KOPT-K1 (cell line): ENCODE measurements around the gene IGFBP6.

Source experiments
- H3K27ac ChIP-seq: fragments of 200-600 bp; sonication (generic); 2 replicates; pipeline ENCODE4 v1.5.1; 2016; ENCODE audit warnings: antibody characterized with exemption, mild to moderate bottlenecking, low read depth, low read length; ENCODE audit not compliant: poor library complexity, severe bottlenecking
- H3K36me3 ChIP-seq: fragments of 200-600 bp; sonication (generic); 2 replicates; pipeline ENCODE4 v1.5.1; 2017; ENCODE audit warnings: antibody characterized with exemption, mild to moderate bottlenecking, low read length, moderate library complexity; ENCODE audit not compliant: insufficient read depth
- H3K9me3 ChIP-seq: fragments of 200-600 bp; sonication (generic); 2 replicates; pipeline ENCODE4 v1.5.1; 2017; ENCODE audit warnings: antibody characterized with exemption, low read length, mild to moderate bottlenecking; ENCODE audit not compliant: insufficient read depth, poor library complexity, severe bottlenecking

Gene IGFBP6

GRCh38 chr12:53096089-53096741, 1.3 kb upstream of the IGFBP6 start:
- Histone ChIP-seq H3K9me3 (no peaks in the 10 kb centered on the region), H3K36me3 (no peaks in the 10 kb centered on the region), H3K27ac (no peak overlapping the region)

- Histone ChIP-seq H3K9me3 (no peaks in the 10 kb centered on the region), H3K27ac (no peak overlapping the region), H3K36me3 (no peaks in the 10 kb centered on the region)
Observed at GRCh38 chr12:53096759-53097158, 708 bp upstream of the IGFBP6 start.

GRCh38 chr12:53097207-53097563, 282 bp upstream of the IGFBP6 start:
- Histone ChIP-seq H3K9me3 (no peaks in the 10 kb centered on the region), H3K36me3 (no peaks in the 10 kb centered on the region), H3K27ac (no peak overlapping the region)

- Histone ChIP-seq H3K27ac (peak overlapping the region; percentile 61), H3K9me3 (no peaks in the 10 kb centered on the region), H3K36me3 (no peaks in the 10 kb centered on the region)
Observed at GRCh38 chr12:53098354-53098981, 1.0 kb downstream of the IGFBP6 start.

GRCh38 chr12:53099071-53099882, 1.8 kb downstream of the IGFBP6 start:
- H3K36me3 ChIP-seq: no peaks in the 10 kb centered on the region
- no peaks in the 10 kb centered on the region for H3K9me3 ChIP-seq
- H3K27ac ChIP-seq: peak overlapping the region; percentile 61

- peaks cover 5% of the 10 kb centered on the region; the same call in 1 of the 2 replicates for H3K36me3 ChIP-seq
- H3K27ac ChIP-seq: peak overlapping the region; percentile 16
- no peaks in the 10 kb centered on the region for H3K9me3 ChIP-seq
Observed at GRCh38 chr12:53100466-53101151, 3.1 kb downstream of the IGFBP6 start.

- H3K27ac ChIP-seq: peak overlapping the region; percentile 7
- H3K9me3 ChIP-seq: no peaks in the 10 kb centered on the region
- peaks cover 11% of the 10 kb centered on the region; the same call in 1 of the 2 replicates for H3K36me3 ChIP-seq
Observed at GRCh38 chr12:53101266-53101665, 3.8 kb downstream of the IGFBP6 start.

- Histone ChIP-seq H3K36me3 (peaks cover 12% of the 10 kb centered on the region; the same call in 1 of the 2 replicates), H3K27ac (peak overlapping the region; percentile 88), H3K9me3 (no peaks in the 10 kb centered on the region)
Observed at GRCh38 chr12:53101931-53102781, 4.7 kb downstream of the IGFBP6 start.

GRCh38 chr12:53102883-53103807, 5.7 kb downstream of the IGFBP6 start, which contains the start of gene SOAT2:
Gene SOAT2 (plus strand): TSS chr12:53103486. CDS start chr12:53103578, 92 bp downstream.
- H3K9me3 ChIP-seq: no peaks in the 10 kb centered on the region
- peaks cover 12% of the 10 kb centered on the region; the same call in 1 of the 2 replicates for H3K36me3 ChIP-seq
- peak within 1 kb of the TSS; percentile 88 for H3K27ac ChIP-seq

- H3K27ac ChIP-seq: peak overlapping the region; percentile 88
- H3K36me3 ChIP-seq: peaks cover 12% of the 10 kb centered on the region; the same call in 1 of the 2 replicates
- H3K9me3 ChIP-seq: no peaks in the 10 kb centered on the region
Observed at GRCh38 chr12:53103860-53104305, 6.4 kb downstream of the IGFBP6 start.

GRCh38 chr12:53105256-53105655, 7.8 kb downstream of the IGFBP6 start:
- Histone ChIP-seq H3K36me3 (peaks cover 12% of the 10 kb centered on the region; the same call in 1 of the 2 replicates), H3K27ac (peak overlapping the region; percentile 88), H3K9me3 (no peaks in the 10 kb centered on the region)

- Histone ChIP-seq H3K27ac (peak overlapping the region; percentile 88), H3K9me3 (no peaks in the 10 kb centered on the region), H3K36me3 (peaks cover 12% of the 10 kb centered on the region; the same call in 1 of the 2 replicates)
Observed at GRCh38 chr12:53105712-53106439, 8.4 kb downstream of the IGFBP6 start.

- no peaks in the 10 kb centered on the region for H3K9me3 ChIP-seq
- H3K36me3 ChIP-seq: peaks cover 12% of the 10 kb centered on the region; the same call in 1 of the 2 replicates
- no peak overlapping the region for H3K27ac ChIP-seq
Observed at GRCh38 chr12:53107122-53107521, 9.7 kb downstream of the IGFBP6 start.
